ENCODE measurements around the gene RBM10.
"Not testable (repeated sequence)": the region's sequence is repeated elsewhere in the genome, so short reads cannot be mapped to it uniquely, and the experiment has no call there.

RBM10 gene, protein sequence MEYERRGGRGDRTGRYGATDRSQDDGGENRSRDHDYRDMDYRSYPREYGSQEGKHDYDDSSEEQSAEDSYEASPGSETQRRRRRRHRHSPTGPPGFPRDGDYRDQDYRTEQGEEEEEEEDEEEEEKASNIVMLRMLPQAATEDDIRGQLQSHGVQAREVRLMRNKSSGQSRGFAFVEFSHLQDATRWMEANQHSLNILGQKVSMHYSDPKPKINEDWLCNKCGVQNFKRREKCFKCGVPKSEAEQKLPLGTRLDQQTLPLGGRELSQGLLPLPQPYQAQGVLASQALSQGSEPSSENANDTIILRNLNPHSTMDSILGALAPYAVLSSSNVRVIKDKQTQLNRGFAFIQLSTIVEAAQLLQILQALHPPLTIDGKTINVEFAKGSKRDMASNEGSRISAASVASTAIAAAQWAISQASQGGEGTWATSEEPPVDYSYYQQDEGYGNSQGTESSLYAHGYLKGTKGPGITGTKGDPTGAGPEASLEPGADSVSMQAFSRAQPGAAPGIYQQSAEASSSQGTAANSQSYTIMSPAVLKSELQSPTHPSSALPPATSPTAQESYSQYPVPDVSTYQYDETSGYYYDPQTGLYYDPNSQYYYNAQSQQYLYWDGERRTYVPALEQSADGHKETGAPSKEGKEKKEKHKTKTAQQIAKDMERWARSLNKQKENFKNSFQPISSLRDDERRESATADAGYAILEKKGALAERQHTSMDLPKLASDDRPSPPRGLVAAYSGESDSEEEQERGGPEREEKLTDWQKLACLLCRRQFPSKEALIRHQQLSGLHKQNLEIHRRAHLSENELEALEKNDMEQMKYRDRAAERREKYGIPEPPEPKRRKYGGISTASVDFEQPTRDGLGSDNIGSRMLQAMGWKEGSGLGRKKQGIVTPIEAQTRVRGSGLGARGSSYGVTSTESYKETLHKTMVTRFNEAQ

DNA sequence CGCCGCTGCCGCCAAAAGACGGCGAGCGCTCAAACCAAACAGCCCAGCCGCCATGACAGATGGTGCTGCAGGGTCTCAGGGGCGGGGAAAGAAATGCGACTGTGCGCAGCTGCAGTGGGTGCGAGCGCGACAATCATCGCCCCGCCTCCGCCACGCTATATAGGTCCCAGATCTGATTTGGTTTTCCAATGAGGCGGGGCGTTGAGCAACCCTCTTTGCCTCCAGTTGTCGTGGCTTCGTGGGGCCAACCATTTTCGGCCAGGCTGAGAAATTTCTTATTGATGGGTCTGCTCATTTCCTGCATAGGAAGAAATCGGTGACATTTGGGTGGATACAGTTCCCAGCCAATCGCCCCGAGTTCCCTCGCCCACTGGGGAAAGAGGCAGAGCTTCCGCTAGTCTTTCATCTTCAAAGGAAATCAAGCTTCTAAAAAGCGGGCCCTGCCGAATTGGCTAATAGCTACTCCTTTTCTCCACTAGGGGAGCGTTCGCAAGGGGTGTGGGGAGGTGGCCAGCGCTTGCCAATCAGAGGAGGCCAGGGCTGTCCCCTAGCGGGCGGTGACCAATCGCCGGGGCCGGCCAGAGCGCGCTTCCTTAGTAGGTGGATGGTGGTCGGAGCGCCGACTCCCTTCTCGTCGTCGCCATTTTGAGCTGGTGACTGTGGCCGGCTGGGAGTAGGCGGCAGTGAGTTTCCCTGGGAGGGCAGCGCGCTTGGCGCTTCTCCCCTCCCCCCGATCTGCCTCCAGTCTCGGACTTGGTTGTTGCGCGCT, at the start of gene RBM10, which contains the start of gene NDUFB11:
Gene RBM10 (plus strand): TSS at position 596 of the 769 bp plus-strand sequence. CDS start 2,261 bp downstream, outside the sequence.
Gene NDUFB11 (minus strand): TSS at position 77 of the 769 bp plus-strand sequence. CDS start 23 bp downstream, at position 54.
- DNase-seq (ENCODE audit: low read depth): peak; percentile 74

DNA sequence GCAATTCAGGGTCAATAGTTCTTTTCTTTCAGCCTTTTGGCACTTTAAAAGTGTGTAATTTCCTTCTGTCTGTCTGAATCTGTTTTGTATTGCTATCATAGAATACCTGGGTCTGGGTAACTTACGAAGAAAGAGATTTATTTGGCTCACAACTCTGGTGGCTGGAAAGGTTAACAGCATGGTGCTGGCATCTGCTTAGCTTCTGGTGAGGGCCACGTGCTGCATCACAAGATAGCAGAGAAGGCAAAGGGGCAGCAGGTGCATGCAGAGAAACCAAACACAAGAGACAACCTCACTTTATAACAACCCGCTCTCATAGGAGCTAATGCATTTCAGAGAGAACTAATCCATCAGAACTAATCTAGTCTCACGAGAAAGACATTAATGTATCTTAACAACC, 48.0 kb upstream of the RBM10 start:
- no peak for DNase-seq (ENCODE audit: low read depth)

- no peak for DNase-seq (ENCODE audit: low read depth)
Measured at GRCh38 chrX:47098338-47099094, 46.5 kb upstream of the RBM10 start.

DNA sequence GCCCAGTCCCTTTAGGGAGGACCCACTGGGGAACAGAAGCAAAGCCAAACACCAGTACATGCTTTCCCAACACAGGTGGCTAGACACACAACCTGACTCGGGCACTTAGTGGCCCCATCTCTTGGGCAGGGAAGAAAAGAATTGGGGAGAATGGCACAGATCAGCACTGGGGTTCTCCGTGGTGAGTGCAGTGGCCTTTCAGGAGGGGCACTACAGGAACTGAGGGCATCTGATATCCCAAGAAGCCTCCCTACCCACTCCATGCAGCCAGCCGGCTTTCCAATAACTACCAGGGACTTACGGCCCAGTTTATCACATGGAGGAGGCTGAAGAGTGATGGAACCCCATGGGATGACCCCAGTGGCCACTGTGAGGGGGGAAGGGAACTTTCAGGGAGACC, 43.8 kb upstream of the RBM10 start:
- no peak for DNase-seq (ENCODE audit: low read depth)

DNA sequence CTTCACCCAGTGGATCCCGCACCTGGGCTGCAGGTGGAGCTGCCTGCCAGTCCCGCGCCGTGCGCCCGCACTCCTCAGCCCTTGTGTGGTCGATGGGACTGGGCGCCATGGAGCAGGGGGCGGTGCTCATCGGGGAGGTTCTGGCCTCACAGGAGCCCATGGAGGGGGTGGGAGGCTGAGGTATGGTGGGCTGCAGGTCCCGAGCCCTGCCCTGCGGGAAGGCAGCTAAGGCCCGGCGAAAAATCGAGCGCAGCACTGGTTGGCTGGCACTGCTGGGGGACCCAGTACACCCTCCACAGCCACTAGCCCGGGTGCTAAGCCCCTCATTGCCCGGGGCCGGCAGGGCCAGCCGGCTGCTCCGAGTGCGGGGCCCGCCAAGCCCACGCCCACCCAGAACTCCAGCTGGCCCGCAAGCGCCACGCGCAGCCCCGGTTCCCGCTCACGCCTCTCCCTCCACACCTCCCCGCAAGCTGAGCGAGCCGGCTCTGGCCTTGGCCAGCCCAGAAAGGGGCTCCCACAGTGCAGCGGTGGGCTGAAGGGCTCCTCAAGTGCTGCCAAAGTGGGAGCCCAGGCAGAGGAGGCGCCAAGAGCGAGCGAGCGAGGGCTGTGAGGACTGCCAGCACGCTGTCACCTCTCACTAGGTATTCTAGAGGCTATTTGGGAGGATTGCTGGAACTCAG, 33.9 kb upstream of the RBM10 start:
- DNase-seq (ENCODE audit: low read depth): not testable (repeated sequence)

DNA sequence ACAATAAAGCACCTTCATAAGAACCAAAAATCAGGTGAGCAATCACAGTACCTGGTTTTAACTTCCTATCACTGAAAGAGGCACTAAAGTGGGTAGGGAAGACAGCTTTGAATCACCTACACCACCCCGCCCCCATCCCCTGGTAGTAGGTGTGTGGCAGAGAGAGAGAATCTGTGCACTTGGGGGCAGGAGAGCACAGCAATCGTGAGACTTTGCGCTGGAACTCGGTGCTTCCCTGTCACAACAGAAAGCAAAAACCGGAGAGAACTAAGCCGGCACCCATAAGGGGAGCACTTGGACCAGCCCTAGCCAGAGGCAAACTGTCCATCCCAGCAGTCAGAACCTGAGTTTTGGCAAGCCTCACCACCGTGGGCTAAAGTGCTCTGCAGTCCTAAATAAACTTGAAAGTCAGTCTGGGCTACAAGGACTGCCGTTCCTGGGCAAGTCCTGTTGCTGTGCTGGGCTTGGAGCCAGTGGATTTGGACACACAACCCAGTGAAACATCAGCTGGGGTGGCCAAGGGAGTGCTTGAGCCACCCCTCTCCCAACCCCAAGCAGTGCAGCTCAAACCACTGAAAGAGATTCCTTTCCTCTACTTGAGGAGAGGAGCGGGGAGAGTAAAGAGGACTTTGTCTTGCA, 32.6 kb upstream of the RBM10 start:
- no peak for DNase-seq (ENCODE audit: low read depth)

GRCh38 chrX:47116551-47117110, 28.4 kb upstream of the RBM10 start:
- DNase-seq (ENCODE audit: low read depth): not testable (repeated sequence)

- DNase-seq (ENCODE audit: low read depth): not testable (repeated sequence)
Measured at GRCh38 chrX:47124466-47124865, 20.6 kb upstream of the RBM10 start.

GRCh38 chrX:47129157-47129898, 15.7 kb upstream of the RBM10 start:
- DNase-seq (ENCODE audit: low read depth): peak; percentile 70

- DNase-seq (ENCODE audit: low read depth): no peak
Measured at GRCh38 chrX:47129899-47130358, 15.1 kb upstream of the RBM10 start.

GRCh38 chrX:47133493-47133892, 11.5 kb upstream of the RBM10 start:
- DNase-seq (ENCODE audit: low read depth): no peak

- not testable (repeated sequence) for DNase-seq (ENCODE audit: low read depth)
Measured at GRCh38 chrX:47135650-47136049, 9.4 kb upstream of the RBM10 start.

- DNase-seq (ENCODE audit: low read depth): no peak
Measured at GRCh38 chrX:47138171-47138570, 6.8 kb upstream of the RBM10 start.

- no peak for DNase-seq (ENCODE audit: low read depth)
Measured at GRCh38 chrX:47143894-47144625, 961 bp upstream of the RBM10 start.

- no peak for DNase-seq (ENCODE audit: low read depth)
Measured at GRCh38 chrX:47145395-47146120, 537 bp downstream of the RBM10 start.

DNA sequence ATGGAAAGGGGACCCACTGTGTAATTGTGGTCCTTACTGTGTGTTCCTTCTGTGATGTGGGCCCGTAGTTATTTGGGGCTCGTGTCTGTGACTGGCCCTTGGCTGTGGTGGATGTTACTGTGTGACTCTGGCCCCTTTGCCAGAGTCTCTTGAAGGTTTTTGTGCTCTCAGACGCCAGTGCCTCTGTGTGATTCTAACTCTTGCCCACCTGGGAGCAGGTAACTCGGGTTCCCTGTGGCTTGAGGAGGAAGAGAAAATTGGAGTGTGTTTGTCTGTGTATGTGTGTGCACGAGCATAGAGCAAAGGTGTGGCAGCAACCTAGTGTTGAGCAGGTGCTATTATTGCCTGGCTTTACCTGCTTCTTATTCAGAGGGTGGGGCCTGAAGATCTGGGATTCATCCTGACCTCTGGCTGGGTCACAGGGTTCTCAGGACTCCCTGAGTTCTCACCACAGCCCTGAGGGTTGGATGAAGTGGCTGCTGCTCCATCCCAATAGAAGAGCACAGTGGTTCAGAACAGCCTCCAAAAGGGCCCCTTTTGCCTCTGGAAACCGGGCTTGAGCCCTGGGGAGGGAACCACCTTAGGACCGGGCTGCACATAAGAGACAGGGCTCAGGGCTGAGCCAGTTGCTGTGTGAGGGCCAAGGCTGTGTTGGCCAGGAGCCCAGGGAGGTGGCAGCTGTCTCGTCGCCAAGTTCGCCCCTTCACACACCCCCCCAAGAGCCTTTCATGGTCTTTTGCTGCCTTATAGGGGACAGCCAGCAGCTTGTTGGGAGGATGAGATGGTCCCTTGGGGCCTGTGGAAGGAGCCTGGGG, 1.3 kb downstream of the RBM10 start:
- DNase-seq (ENCODE audit: low read depth): no peak
